ENCODE data around the gene WWC2.
"Not testable (repeated sequence)": the region's sequence is repeated elsewhere in the genome, so short reads cannot be mapped to it uniquely, and the experiment has no call there.

The WWC2 gene

DNA sequence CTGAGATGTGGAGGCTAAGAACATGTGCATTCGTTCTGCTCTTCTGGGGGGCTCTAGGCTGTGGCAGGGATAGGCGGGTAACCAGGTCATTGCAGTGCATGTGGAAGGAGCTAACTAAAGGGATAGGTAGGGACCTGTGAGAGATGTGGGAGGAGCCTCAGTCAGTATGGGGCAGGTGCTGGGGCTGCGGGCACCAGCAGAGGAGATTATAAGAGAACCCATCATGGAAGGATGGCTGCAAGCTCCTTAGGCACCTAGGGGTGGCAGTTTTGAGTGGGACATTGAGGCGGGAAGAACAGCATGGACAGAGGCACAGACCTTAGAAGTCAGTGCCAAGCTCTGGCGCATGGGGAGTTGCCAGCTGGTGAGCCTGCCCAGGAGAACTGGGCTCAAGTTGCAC is 213.8 kb downstream of the WWC2 start:
- H3K9ac ChIP-seq (ENCODE audit: low read length) = no peak overlapping the region
- H3K4me3 ChIP-seq (ENCODE audit: low read length) = no peak overlapping the region
- no peak overlapping the region for H3K27ac ChIP-seq (ENCODE audit: low read length)
- no peaks in the 10 kb centered on the region for H3K9me3 ChIP-seq (ENCODE audit: control insufficient read depth, low read depth, low read length)
- no peaks in the 10 kb centered on the region for H3K27me3 ChIP-seq (ENCODE audit: control insufficient read depth, insufficient read depth, low read length)
- no peaks in the 10 kb centered on the region for H3K4me1 ChIP-seq (ENCODE audit: control insufficient read depth, low read depth, low read length)
- peaks cover 22% of the 10 kb centered on the region for H3K36me3 ChIP-seq (ENCODE audit: control insufficient read depth, low read depth, low read length)

DNA sequence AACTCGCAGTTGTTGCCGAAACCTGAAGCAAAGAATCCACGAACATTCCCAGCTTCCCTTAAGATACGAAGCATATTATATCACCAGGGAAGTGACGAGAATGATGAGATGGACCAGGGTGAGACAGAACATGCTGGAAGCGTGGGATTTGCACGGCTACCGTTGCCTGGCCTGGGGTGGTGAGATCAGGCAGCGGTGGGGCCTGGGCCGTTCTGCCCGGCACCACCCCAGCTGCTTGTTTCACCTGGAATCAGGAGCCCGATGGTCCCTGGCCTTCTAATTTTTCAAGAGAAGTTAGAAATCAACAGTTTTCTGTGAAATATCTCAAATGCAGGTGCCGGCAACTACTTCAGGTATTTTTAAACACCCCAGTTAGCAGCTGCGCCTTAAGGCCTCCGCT is 215.3 kb downstream of the WWC2 start:
- no peaks in the 10 kb centered on the region for H3K4me1 ChIP-seq (ENCODE audit: control insufficient read depth, low read depth, low read length)
- H3K9ac ChIP-seq (ENCODE audit: low read length) = no peak overlapping the region
- no peak overlapping the region for H3K4me3 ChIP-seq (ENCODE audit: low read length)
- no peak overlapping the region for H3K27ac ChIP-seq (ENCODE audit: low read length)
- peaks cover 19% of the 10 kb centered on the region for H3K36me3 ChIP-seq (ENCODE audit: control insufficient read depth, low read depth, low read length)
- no peaks in the 10 kb centered on the region for H3K27me3 ChIP-seq (ENCODE audit: control insufficient read depth, insufficient read depth, low read length)
- no peaks in the 10 kb centered on the region for H3K9me3 ChIP-seq (ENCODE audit: control insufficient read depth, low read depth, low read length)

DNA sequence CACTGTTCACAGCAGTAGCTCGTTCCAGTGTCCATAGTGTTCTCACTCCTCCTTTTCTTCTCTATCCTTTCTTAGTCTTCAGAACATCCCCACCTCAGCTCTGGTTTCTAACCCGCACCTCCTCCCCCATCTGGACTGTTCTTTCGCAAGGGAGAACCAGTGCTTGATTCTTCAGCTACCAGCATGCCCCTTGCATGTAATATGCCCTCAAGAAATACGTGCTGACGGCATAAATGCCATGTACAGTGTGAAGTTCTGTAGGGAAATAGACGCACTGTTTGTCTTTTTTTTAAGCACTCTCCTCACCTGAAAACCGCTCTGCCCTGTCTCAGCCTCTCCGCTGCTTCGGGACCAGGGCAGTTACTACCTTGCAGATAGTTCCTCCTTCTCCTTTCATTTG is 215.7 kb downstream of the WWC2 start:
- no peaks in the 10 kb centered on the region for H3K4me1 ChIP-seq (ENCODE audit: control insufficient read depth, low read depth, low read length)
- H3K27me3 ChIP-seq (ENCODE audit: control insufficient read depth, insufficient read depth, low read length) = no peaks in the 10 kb centered on the region
- H3K27ac ChIP-seq (ENCODE audit: low read length) = no peak overlapping the region
- no peak overlapping the region for H3K9ac ChIP-seq (ENCODE audit: low read length)
- no peak overlapping the region for H3K4me3 ChIP-seq (ENCODE audit: low read length)
- H3K36me3 ChIP-seq (ENCODE audit: control insufficient read depth, low read depth, low read length) = peaks cover 19% of the 10 kb centered on the region
- no peaks in the 10 kb centered on the region for H3K9me3 ChIP-seq (ENCODE audit: control insufficient read depth, low read depth, low read length)

DNA sequence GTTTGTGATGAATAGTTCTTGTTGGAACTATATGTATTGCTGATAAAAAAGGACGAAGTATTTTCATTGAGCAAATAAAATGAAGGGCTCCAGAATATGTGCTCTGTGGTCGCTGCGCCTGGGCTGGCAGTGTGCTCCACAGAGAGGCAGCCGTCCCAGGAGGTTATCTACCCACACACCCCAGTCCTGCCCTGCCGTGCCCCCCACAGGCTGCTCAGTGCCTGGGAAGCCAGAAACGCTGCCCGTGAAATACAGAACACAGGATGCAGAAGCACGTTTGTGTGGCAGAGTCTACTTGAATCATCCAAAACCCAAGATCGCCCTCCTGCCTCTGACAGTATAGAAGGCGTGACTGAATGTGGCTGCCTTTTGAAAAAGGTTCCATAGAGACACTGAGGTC is 219.6 kb downstream of the WWC2 start:
- Histone ChIP-seq H3K36me3 (ENCODE audit: control insufficient read depth, low read depth, low read length) (peaks cover 5% of the 10 kb centered on the region), H3K27me3 (ENCODE audit: control insufficient read depth, insufficient read depth, low read length) (no peaks in the 10 kb centered on the region), H3K27ac (ENCODE audit: low read length) (no peak overlapping the region), H3K9ac (ENCODE audit: low read length) (no peak overlapping the region), H3K4me3 (ENCODE audit: low read length) (no peak overlapping the region), H3K4me1 (ENCODE audit: control insufficient read depth, low read depth, low read length) (no peaks in the 10 kb centered on the region), H3K9me3 (ENCODE audit: control insufficient read depth, low read depth, low read length) (no peaks in the 10 kb centered on the region)

DNA sequence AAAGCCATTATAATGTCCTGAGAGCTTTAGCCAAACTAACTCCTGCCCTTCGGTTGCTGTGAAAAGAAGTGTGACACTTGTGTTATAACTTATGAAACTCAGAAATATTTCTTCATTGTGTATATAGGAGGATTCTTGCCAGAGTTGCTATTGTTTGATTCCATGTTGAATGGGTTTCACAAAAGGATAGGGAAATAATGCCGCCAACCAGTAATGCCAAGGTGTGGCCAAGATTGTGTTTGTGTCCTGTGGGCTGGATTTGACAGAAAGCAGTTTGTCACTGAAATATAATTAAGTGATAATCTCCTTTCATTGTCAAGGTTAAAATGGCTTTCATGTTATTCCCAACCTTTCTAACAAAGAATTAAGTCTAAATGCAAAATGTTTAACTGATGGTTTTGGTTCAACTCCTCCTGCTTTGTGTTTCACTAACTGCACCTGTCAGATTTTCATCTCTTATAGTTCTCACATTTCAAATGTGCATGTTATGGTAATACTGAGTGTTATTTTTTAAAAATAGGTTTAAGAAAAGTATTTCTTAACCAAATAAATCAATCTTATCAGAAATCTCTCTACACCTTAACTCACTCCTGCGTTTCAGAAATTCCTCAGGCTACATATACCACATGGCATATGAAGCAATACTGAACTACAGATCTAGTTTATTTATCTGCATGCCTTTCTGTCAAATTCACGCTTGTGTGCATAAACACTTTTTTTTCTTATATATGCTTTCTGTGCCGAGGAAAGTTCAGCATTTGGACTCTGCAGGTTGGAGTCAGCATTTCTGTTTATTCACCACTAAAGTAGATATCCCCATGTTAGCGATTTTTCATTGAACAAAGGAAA is 221.4 kb downstream of the WWC2 start, which contains the start of gene CLDN22:
CLDN22 (minus strand) TSS at position 66 of the 849 bp plus-strand sequence; CDS start at position 8, 58 bp downstream.
- no peaks in the 10 kb centered on the region for H3K4me1 ChIP-seq (ENCODE audit: control insufficient read depth, low read depth, low read length)
- H3K36me3 ChIP-seq (ENCODE audit: control insufficient read depth, low read depth, low read length) = peaks cover 3% of the 10 kb centered on the region
- no peak within 1 kb of the TSS for H3K4me3 ChIP-seq (ENCODE audit: low read length)
- H3K9ac ChIP-seq (ENCODE audit: low read length) = no peak within 1 kb of the TSS
- no peaks in the 10 kb centered on the region for H3K27me3 ChIP-seq (ENCODE audit: control insufficient read depth, insufficient read depth, low read length)
- H3K9me3 ChIP-seq (ENCODE audit: control insufficient read depth, low read depth, low read length) = no peaks in the 10 kb centered on the region
- H3K27ac ChIP-seq (ENCODE audit: low read length) = no peak within 1 kb of the TSS

DNA sequence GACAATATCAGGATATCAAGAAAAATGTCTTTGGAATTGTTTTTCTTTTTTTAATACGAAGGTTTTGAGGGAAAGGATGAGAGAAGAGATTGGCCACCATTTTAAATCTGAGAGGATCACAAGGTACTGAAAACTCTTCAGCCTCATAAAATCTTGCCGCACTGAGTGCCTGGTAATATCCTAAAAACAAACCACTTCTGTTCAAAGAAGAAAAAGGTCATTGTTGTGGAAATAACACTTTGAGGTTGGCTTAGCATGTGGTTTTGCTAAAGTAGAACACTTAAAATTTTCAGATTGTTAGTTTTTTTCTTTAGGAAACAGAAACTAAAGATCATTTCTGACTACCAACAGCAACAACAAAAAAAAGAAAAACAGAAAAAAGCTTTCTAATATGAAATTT is 222.0 kb downstream of the WWC2 start:
- no peak overlapping the region for H3K9ac ChIP-seq (ENCODE audit: low read length)
- H3K4me1 ChIP-seq (ENCODE audit: control insufficient read depth, low read depth, low read length) = no peaks in the 10 kb centered on the region
- no peaks in the 10 kb centered on the region for H3K9me3 ChIP-seq (ENCODE audit: control insufficient read depth, low read depth, low read length)
- no peak overlapping the region for H3K4me3 ChIP-seq (ENCODE audit: low read length)
- H3K27ac ChIP-seq (ENCODE audit: low read length) = no peak overlapping the region
- no peaks in the 10 kb centered on the region for H3K36me3 ChIP-seq (ENCODE audit: control insufficient read depth, low read depth, low read length)
- H3K27me3 ChIP-seq (ENCODE audit: control insufficient read depth, insufficient read depth, low read length) = no peaks in the 10 kb centered on the region

DNA sequence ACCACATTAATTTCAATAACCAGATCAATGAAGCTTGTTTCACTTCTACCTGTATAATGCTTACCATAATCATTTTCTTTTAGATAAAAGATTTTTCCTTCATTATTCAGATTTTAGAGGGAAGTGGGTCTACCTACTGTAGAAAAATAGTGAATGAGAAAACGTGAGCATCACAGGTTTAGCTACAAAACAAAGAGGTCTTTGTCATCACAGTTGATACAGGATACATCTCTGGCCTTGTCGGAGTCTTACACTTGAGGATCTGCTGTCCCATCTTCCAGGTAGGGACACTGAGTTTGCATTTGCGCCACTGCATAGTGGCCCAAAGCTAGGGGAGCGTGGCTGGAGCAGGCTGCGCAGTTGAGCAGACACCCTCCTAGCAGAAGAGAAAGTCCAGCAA is 222.5 kb downstream of the WWC2 start:
- no peaks in the 10 kb centered on the region for H3K4me1 ChIP-seq (ENCODE audit: control insufficient read depth, low read depth, low read length)
- H3K27me3 ChIP-seq (ENCODE audit: control insufficient read depth, insufficient read depth, low read length) = no peaks in the 10 kb centered on the region
- no peak overlapping the region for H3K27ac ChIP-seq (ENCODE audit: low read length)
- no peak overlapping the region for H3K9ac ChIP-seq (ENCODE audit: low read length)
- no peaks in the 10 kb centered on the region for H3K36me3 ChIP-seq (ENCODE audit: control insufficient read depth, low read depth, low read length)
- H3K4me3 ChIP-seq (ENCODE audit: low read length) = no peak overlapping the region
- H3K9me3 ChIP-seq (ENCODE audit: control insufficient read depth, low read depth, low read length) = no peaks in the 10 kb centered on the region

DNA sequence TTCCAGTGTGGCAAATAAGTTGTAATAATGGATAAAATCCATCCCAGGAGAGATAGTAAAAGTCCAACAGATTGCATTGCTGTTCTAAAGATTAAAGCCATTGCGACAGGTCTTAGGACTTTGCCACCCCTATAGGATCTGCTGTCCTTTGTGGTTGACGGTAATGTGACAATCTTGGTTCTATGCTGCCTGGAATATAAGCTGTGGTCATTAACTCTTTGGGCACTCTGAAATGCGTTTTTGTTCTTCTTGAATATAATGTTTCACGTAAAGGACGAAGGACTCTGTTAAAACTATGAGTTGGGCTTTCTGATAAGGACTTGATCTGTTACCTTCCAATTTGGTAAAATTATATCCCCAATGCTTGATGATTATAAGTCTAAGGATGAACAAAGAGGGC is 223.3 kb downstream of the WWC2 start, which contains the start of gene CLDN24:
CLDN24 (minus strand) TSS at position 101 of the 400 bp plus-strand sequence; CDS start at position 101, 0 bp downstream.
- H3K27me3 ChIP-seq (ENCODE audit: control insufficient read depth, insufficient read depth, low read length) = no peaks in the 10 kb centered on the region
- H3K9ac ChIP-seq (ENCODE audit: low read length) = no peak within 1 kb of the TSS
- H3K9me3 ChIP-seq (ENCODE audit: control insufficient read depth, low read depth, low read length) = no peaks in the 10 kb centered on the region
- H3K4me3 ChIP-seq (ENCODE audit: low read length) = no peak within 1 kb of the TSS
- H3K36me3 ChIP-seq (ENCODE audit: control insufficient read depth, low read depth, low read length) = no peaks in the 10 kb centered on the region
- H3K27ac ChIP-seq (ENCODE audit: low read length) = no peak within 1 kb of the TSS
- no peaks in the 10 kb centered on the region for H3K4me1 ChIP-seq (ENCODE audit: control insufficient read depth, low read depth, low read length)

DNA sequence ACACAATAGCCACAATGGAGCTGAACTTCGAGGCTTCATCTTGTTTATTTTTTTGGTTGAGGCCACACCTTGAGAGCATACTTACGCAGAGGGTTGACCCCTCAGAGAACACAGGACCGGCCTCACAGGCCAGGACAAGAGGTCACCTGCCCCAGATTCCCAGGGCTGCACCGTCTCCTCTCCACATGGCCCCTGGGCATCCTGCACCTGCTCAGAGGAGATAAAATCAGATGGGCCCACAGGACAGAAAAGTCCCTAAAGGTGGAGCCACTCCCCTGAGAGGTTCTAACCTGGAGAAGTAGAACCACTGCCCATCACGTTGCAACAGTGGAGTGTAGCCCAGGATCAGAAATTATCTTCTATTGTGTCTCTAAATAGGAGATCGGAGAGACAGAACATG is 224.2 kb downstream of the WWC2 start:
- H3K4me1 ChIP-seq (ENCODE audit: control insufficient read depth, low read depth, low read length) = no peaks in the 10 kb centered on the region
- H3K4me3 ChIP-seq (ENCODE audit: low read length) = no peak overlapping the region
- no peaks in the 10 kb centered on the region for H3K27me3 ChIP-seq (ENCODE audit: control insufficient read depth, insufficient read depth, low read length)
- H3K9me3 ChIP-seq (ENCODE audit: control insufficient read depth, low read depth, low read length) = no peaks in the 10 kb centered on the region
- no peak overlapping the region for H3K9ac ChIP-seq (ENCODE audit: low read length)
- H3K36me3 ChIP-seq (ENCODE audit: control insufficient read depth, low read depth, low read length) = no peaks in the 10 kb centered on the region
- no peak overlapping the region for H3K27ac ChIP-seq (ENCODE audit: low read length)

DNA sequence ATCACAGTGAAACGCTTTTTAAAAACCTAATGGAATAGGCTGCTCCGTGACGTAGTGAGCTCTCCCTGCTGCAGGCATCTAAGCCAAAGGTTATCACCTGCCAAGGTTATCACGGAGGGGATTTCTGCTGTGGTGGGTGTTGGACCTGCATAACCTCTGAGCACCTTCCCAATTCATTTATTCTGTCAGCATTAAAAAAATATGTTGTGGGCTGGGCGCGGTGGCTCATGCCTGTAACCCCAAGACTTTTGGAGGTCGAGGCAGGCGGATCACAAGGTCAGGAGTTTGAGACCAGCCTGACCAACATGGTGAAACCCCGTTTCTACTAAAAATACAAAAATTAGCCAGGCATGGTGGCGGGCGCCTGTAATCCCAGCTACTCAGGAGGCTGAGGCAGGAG is 225.0 kb downstream of the WWC2 start:
- not testable (repeated sequence) for H3K9ac ChIP-seq (ENCODE audit: low read length); H3K9me3 ChIP-seq (ENCODE audit: control insufficient read depth, low read depth, low read length); H3K4me3 ChIP-seq (ENCODE audit: low read length); H3K4me1 ChIP-seq (ENCODE audit: control insufficient read depth, low read depth, low read length); H3K27me3 ChIP-seq (ENCODE audit: control insufficient read depth, insufficient read depth, low read length); H3K36me3 ChIP-seq (ENCODE audit: control insufficient read depth, low read depth, low read length); H3K27ac ChIP-seq (ENCODE audit: low read length)

DNA sequence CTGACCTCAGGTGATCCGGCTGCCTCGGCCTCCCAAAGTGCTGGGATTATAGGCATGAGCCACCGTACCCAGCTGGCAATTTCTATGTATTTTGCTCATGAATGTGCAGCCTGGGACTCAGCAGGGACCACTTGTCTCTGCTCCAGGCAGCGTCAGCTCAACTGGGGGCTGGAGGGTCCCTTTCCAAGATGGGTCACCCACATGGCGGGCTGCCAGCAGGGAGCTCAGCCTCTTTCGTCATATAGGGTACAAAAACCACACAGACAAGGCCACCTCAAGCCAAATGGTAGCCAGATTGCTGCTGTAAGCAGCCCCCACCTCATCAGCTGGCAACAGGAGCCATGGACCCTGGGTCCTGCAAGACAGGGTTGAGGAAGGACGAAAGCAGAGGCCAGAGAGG is 225.6 kb downstream of the WWC2 start:
- no peaks in the 10 kb centered on the region for H3K27me3 ChIP-seq (ENCODE audit: control insufficient read depth, insufficient read depth, low read length)
- H3K4me3 ChIP-seq (ENCODE audit: low read length) = no peak overlapping the region
- H3K4me1 ChIP-seq (ENCODE audit: control insufficient read depth, low read depth, low read length) = no peaks in the 10 kb centered on the region
- H3K9me3 ChIP-seq (ENCODE audit: control insufficient read depth, low read depth, low read length) = no peaks in the 10 kb centered on the region
- H3K36me3 ChIP-seq (ENCODE audit: control insufficient read depth, low read depth, low read length) = no peaks in the 10 kb centered on the region
- H3K9ac ChIP-seq (ENCODE audit: low read length) = no peak overlapping the region
- H3K27ac ChIP-seq (ENCODE audit: low read length) = no peak overlapping the region

DNA sequence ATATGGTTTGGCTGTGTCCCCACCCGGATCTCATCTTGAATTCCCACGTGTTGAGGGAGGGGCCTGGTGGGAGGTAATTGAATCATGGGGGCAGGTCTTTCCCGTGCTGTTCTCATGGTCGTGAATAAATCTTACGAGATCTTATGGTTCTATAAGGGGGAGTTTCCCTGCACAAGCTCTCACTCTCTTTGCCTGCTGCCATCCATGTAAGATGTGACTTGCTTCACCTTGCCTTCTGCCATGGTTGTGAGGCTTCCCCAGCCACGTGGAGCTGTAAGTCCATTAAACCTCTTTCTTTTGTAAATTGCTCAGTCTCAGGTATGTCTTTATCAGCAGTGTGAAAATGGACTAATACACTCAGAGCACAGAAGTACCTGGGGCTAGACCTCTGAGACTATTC is 227.3 kb downstream of the WWC2 start:
- not testable (repeated sequence) for H3K9ac ChIP-seq (ENCODE audit: low read length); H3K27ac ChIP-seq (ENCODE audit: low read length); H3K4me1 ChIP-seq (ENCODE audit: control insufficient read depth, low read depth, low read length); H3K27me3 ChIP-seq (ENCODE audit: control insufficient read depth, insufficient read depth, low read length); H3K36me3 ChIP-seq (ENCODE audit: control insufficient read depth, low read depth, low read length); H3K9me3 ChIP-seq (ENCODE audit: control insufficient read depth, low read depth, low read length); H3K4me3 ChIP-seq (ENCODE audit: low read length)
